Measurements from ENCODE around the gene WIPF3.

Gene WIPF3

GRCh38 chr7:29940199-29940598 lies 133.9 kb downstream of the WIPF3 start:
- no peak for TF ChIP-seq CTCF (IDR thresholded peaks at IDR 0.05; ENCODE audit: insufficient read depth, low read depth, low read length, missing control alignments)
- DNase-seq (ENCODE audit: low read depth): peak; percentile 59
- H3K4me3 ChIP-seq (ENCODE audit: low read length): no peak overlapping the region

GRCh38 chr7:29945259-29945809 lies 139.0 kb downstream of the WIPF3 start:
- no peak for TF ChIP-seq CTCF (IDR thresholded peaks at IDR 0.05; ENCODE audit: insufficient read depth, low read depth, low read length, missing control alignments)
- H3K4me3 ChIP-seq (ENCODE audit: low read length): no peak overlapping the region
- DNase-seq (ENCODE audit: low read depth): no peak

GRCh38 chr7:29946428-29947186 lies 140.3 kb downstream of the WIPF3 start:
- no peak overlapping the region for H3K4me3 ChIP-seq (ENCODE audit: low read length)
- peak; percentile 16 for DNase-seq (ENCODE audit: low read depth)
- TF ChIP-seq CTCF (IDR thresholded peaks at IDR 0.05; ENCODE audit: insufficient read depth, low read depth, low read length, missing control alignments): peak; percentile 34

GRCh38 chr7:29948587-29948986 lies 142.3 kb downstream of the WIPF3 start:
- no peak for TF ChIP-seq CTCF (IDR thresholded peaks at IDR 0.05; ENCODE audit: insufficient read depth, low read depth, low read length, missing control alignments)
- H3K4me3 ChIP-seq (ENCODE audit: low read length): no peak overlapping the region
- DNase-seq (ENCODE audit: low read depth): no peak

GRCh38 chr7:29950480-29950879 lies 144.2 kb downstream of the WIPF3 start:
- H3K4me3 ChIP-seq (ENCODE audit: low read length): no peak overlapping the region
- TF ChIP-seq CTCF (IDR thresholded peaks at IDR 0.05; ENCODE audit: insufficient read depth, low read depth, low read length, missing control alignments): no peak
- DNase-seq (ENCODE audit: low read depth): no peak

GRCh38 chr7:29951206-29951605 lies 144.9 kb downstream of the WIPF3 start:
- no peak overlapping the region for H3K4me3 ChIP-seq (ENCODE audit: low read length)
- no peak for TF ChIP-seq CTCF (IDR thresholded peaks at IDR 0.05; ENCODE audit: insufficient read depth, low read depth, low read length, missing control alignments)
- DNase-seq (ENCODE audit: low read depth): no peak
